GM12801 (cell line): ENCODE results near the gene NME7.

Experiments
- TF ChIP-seq, protein P1 (sequence below): IDR thresholded peaks from one replicate; pipeline ENCODE4 v1.5.1; 2011; ENCODE audit warnings: control low read depth; ENCODE audit not compliant: insufficient read length; ENCODE audit errors: extremely low read depth

Gene NME7

DNA sequence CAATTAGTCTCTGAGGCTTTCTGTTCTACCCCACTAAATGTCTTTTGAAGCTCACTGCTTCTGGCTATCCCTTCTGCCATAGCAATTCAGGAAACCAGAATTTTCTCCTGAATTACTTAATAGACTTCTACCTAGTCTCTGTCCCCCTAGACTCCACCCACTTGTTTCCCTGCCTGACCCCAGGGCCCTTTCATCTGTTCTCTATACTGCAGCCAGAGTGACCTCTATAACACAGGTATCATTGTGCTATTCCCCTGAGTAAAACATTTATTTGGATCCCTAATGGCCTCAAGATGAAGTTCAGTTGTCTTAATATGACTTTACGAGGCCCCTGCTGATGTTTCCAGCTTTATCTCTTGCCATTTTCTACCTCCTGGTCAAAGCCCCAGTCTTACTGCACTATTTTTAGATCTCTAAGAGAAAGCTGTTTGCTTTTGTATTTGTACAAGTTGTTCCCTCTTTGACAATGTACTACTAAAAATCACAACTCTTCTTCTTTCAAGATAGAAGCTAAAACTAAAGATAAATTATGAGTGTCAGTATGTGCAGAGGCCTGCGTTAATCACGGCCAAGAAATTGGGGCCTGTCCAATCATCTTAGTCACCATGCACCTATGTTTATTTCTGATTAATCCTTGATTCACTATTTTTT lies 206.6 kb downstream of the NME7 start:
- TF ChIP-seq, protein P1, sequence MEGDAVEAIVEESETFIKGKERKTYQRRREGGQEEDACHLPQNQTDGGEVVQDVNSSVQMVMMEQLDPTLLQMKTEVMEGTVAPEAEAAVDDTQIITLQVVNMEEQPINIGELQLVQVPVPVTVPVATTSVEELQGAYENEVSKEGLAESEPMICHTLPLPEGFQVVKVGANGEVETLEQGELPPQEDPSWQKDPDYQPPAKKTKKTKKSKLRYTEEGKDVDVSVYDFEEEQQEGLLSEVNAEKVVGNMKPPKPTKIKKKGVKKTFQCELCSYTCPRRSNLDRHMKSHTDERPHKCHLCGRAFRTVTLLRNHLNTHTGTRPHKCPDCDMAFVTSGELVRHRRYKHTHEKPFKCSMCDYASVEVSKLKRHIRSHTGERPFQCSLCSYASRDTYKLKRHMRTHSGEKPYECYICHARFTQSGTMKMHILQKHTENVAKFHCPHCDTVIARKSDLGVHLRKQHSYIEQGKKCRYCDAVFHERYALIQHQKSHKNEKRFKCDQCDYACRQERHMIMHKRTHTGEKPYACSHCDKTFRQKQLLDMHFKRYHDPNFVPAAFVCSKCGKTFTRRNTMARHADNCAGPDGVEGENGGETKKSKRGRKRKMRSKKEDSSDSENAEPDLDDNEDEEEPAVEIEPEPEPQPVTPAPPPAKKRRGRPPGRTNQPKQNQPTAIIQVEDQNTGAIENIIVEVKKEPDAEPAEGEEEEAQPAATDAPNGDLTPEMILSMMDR, result no peak

DNA sequence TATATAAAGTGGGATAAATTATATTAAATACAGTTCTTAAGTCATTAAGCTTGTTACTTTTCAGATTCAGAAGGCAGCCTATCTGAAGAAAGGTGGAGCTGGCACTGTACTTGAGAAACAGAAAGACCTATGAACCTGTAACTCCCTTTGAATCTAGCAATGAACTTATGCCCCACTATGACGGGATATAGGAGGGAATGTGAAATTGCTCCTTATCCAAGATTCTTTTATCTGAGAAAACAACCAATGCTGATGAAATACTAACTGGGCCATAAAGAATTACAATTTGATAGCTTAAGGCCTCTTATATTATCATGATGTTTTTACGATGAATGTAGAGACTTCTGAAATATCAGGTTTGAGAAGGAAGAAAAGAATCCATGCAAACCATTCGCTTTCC lies 211.0 kb downstream of the NME7 start:
- TF ChIP-seq, protein P1, result no peak

DNA sequence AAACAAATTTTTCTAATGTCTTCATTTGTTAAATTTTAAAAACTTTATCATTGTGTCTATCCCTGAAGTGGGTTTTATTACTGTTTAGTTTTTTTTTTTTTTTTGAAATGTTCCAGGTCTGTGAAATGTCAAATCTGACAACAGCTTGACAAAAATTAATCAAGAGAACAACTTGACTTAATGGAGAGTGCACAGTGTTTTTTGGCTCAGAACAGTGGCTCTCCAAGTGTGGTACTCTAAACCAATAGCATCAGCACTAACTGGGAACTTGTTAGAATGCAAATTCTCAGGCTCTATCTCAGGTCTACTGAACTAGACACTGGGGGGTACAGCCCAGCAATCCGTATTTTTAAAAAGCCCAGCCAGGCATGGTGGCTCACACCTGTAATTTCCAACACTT lies 211.9 kb downstream of the NME7 start:
- TF ChIP-seq, protein P1, result no peak

DNA sequence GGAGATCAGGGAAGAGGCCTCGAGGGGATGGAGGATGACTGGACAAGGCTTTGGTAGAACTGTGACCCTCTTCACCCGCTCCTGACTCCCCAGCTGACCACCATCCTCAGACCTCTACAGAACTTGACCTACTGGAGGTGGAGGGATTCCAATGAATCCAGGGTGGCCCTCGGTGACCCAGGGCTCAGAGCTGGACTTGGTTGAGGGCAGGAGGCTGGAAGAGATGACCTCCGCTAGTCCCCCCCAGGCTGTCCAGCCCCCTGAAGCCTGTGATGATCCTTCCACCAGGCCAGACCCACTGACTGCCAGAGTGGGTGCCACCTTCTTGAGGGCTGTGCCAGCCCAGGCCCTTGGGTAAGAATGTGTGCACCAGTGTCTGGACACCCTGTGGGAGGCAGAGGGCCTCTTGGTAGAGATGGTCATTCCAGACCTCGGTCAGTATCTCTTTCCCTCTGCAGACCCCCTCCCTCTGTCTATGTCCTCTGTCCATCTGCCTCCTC lies 216.2 kb downstream of the NME7 start:
- TF ChIP-seq, protein P1, result no peak

DNA sequence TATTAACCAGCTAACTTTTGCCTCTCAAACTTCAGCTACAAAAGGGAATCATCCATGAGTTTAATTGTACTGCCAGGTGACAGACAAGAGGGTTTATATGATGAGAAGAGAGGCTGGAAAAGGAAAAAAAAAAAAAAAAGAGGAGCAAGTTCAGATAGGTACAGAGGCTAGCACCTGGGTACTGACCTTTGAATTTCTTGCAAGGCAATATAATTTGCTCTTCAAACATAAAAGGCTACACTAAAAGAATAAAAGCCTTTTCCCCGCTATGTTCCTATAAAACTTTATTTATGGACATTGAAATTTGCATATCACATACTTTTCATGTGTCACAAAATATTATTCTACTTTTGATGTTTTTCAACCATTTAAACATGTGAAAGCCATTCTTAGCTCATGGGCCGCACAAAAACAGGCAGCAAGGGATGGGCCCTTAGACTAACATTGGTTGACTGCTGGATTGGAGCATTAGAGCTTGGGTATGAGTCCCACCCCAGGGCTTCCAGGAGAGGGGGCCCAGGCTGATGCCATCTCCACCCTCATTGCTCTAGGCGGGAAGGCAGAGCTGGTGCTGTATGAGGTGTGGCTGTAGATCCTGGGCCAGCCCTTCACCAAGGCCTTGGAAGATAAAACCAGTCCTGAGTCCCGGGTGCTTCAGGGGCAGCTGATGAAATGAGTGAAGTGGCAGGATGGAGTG lies 216.8 kb downstream of the NME7 start:
- TF ChIP-seq, protein P1, result no peak

DNA sequence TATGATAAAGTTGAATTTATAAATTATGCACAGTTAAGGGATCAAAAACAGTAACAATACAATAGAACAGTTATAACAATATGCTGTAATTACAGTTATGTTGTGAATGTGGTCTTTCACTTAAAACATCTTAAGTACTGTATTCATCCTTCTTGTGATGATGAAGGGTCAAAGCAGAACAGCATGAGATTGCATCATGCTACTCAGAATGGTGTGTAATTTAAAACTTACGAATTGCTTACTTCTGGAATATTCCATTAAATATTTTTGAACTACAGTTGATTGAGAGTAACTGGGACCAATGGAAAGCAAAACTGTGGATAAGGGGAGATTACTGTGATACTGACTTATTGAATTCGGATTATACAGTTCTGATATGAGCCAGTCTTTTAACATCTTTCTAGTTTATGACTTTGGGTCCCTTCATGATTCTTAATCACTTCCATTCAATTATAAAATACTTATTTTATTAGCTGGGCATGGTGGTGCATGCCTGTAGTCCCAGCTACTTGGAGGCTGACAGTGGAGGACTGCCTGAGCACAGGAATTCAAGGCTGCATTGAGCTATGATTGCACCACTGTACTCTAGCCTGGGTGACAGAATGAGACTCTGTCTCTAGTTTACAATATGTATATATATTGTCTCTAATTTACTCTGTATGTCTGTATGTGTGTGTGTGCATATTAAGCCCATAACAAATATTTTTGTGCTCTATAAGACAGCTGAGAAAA lies 217.9 kb downstream of the NME7 start:
- TF ChIP-seq, protein P1, result no peak
